Measurements from ENCODE around the gene APLP1. TPM values are rescaled to one million over a fixed set of nuclear protein-coding genes. Genes with fewer than 3 reads are reported as not detected.
"Not testable (repeated sequence)": the region's sequence is repeated elsewhere in the genome, so short reads cannot be mapped to it uniquely, and the experiment has no call there.

Gene APLP1
- total and polyA plus RNA-seq, 2 donors (not counting 1 experiment from before 2014, with no cell fraction given) = 0.99 to 4.1 TPM

DNA sequence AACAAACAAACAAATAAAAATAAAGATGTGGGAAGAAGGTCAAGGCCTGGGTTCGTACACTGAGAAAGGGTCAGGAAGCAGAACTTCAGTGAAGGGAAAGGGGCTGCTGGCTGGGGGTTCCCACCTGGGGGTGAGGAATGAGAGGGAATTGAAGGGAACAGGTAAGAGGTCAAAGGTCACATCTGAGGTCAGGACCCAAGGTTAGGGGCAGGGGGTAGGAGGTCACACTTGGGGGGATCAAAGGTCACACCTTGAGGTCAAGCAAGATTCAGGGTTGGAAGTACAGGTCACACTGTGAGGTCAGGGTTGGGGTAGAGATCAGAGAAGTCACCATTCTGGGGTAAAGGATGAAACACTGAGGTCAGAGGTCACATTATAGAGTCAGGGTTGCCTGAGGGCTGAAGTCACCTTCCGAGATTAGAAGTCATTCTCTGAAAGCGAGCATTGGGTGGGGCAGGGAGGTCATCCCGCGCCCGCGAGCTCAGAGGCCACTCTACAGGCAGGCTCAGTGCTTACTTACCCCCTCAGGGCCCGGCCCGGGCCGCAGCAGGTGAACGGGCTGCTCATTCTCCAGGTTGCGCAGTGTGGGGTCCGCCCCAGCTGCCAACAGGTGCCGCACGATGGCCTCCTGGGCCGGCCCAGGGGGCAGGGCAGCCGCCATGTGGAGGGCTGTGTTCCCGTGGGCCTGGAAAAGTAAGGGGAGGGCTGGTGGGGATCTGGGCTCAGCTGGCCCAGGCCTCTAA lies 21.2 kb downstream of the APLP1 start:
- no peaks in the 10 kb centered on the region for H3K4me1 ChIP-seq (ENCODE audit: control insufficient read depth, extremely low read depth, insufficient read depth, low read length)
- TF ChIP-seq EZH2 (IDR thresholded peaks at IDR 0.05; ENCODE audit: low read length, missing control alignments) (no peak), CTCF (conservative IDR thresholded peaks at IDR 0.05 in 1 of 2, IDR thresholded peaks at IDR 0.05 in 1 of 2; ENCODE audit: low read depth in 1 of 2, low read length in 2 of 2) (no peak)
- no peaks in the 10 kb centered on the region for H4K20me1 ChIP-seq (ENCODE audit: control insufficient read depth, extremely low read depth, insufficient read depth, low read length)
- H3K4me3 ChIP-seq (replicated peaks in 1 of 4; ENCODE audit: control extremely low read depth in 1 of 4, insufficient read depth in 1 of 4, low read depth in 3 of 4, low read length in 4 of 4) = no peak overlapping the region
- H3K9me3 ChIP-seq (ENCODE audit: control insufficient read depth, insufficient read depth, low read depth, low read length) = no peaks in the 10 kb centered on the region
- H3K9ac ChIP-seq (ENCODE audit: insufficient read depth, low read length) = no peak overlapping the region
- H3K4me2 ChIP-seq (ENCODE audit: extremely low read depth, insufficient read depth, low read length) = no peak overlapping the region
- no peaks in the 10 kb centered on the region for H3K79me2 ChIP-seq (ENCODE audit: control insufficient read depth, insufficient read depth, low read length)
- H3K36me3 ChIP-seq (ENCODE audit: control insufficient read depth, insufficient read depth, low read length) = peaks cover 11% of the 10 kb centered on the region
- H2AFZ ChIP-seq (ENCODE audit: low read length) = no peak overlapping the region
- no peak overlapping the region for H3K27ac ChIP-seq (ENCODE audit: insufficient read depth, low read length)
- DNase-seq (ENCODE audit: low read depth in 2 of 2) = no peak
- no peaks in the 10 kb centered on the region for H3K27me3 ChIP-seq (ENCODE audit: control insufficient read depth, insufficient read depth, low read length)

DNA sequence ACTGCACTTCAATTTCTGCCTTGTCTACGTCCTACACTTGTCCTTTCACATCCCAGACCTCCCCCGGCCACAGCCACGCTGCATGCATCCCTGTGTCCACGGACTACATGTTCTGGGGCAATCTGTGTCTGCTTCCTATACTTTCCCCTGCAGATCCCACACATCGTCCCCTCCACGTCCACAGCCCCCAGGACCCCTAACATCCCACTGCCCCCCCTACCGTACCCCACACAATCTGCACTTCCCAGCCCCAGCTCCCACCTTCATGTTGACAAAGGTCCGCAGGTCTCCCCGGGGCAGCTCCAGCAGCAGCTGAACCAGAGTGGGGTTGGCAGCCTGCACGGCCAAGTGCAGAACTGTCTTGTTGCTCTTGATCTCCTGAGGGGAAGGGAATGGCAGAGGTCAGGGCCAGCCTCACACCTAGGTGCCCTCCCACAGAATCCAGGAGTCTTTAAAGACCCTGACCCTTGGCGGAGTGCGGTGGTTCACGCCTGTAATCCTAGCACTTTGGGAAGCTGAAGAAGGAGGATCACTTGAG lies 21.8 kb downstream of the APLP1 start:
- Histone ChIP-seq H4K20me1 (ENCODE audit: control insufficient read depth, extremely low read depth, insufficient read depth, low read length) (no peaks in the 10 kb centered on the region), H3K4me3 (replicated peaks in 1 of 4; ENCODE audit: control extremely low read depth in 1 of 4, insufficient read depth in 1 of 4, low read depth in 3 of 4, low read length in 4 of 4) (no peak overlapping the region)
- DNase-seq (ENCODE audit: low read depth in 2 of 2) = no peak

DNA sequence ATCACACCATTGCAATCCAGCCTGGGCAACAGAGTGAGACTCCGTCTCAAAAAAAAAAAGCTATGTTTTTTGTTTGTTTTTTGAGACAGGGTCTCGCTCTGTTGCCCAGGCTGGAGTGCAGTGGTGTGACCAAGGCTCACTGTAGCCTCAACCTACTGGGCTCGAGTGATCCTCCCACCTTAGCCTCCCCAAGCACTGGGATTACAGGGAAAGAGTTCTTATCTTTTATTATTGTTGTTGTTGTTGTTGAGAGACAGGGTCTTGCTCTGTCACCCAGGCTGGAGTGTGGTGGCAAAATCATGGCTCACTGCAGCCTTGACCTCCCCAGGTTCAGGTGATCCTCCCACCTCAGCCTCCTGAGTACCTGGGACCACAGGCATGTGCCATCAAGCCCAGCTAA lies 23.4 kb downstream of the APLP1 start:
- H3K9me3 ChIP-seq (ENCODE audit: control insufficient read depth, insufficient read depth, low read depth, low read length); H2AFZ ChIP-seq (ENCODE audit: low read length); H3K4me1 ChIP-seq (ENCODE audit: control insufficient read depth, extremely low read depth, insufficient read depth, low read length); H3K27ac ChIP-seq (ENCODE audit: insufficient read depth, low read length); H3K79me2 ChIP-seq (ENCODE audit: control insufficient read depth, insufficient read depth, low read length); H3K4me3 ChIP-seq (replicated peaks in 1 of 4; ENCODE audit: control extremely low read depth in 1 of 4, insufficient read depth in 1 of 4, low read depth in 3 of 4, low read length in 4 of 4); H3K9ac ChIP-seq (ENCODE audit: insufficient read depth, low read length); DNase-seq (ENCODE audit: low read depth in 2 of 2); H3K27me3 ChIP-seq (ENCODE audit: control insufficient read depth, insufficient read depth, low read length); H4K20me1 ChIP-seq (ENCODE audit: control insufficient read depth, extremely low read depth, insufficient read depth, low read length); H3K4me2 ChIP-seq (ENCODE audit: extremely low read depth, insufficient read depth, low read length): not testable (repeated sequence)
- peaks cover 18% of the 10 kb centered on the region for H3K36me3 ChIP-seq (ENCODE audit: control insufficient read depth, insufficient read depth, low read length)

More for the DNA sequence above, 21.8 kb downstream of the APLP1 start:
- H2AFZ ChIP-seq (ENCODE audit: low read length) = no peak overlapping the region
- H3K79me2 ChIP-seq (ENCODE audit: control insufficient read depth, insufficient read depth, low read length) = no peaks in the 10 kb centered on the region
- H3K4me1 ChIP-seq (ENCODE audit: control insufficient read depth, extremely low read depth, insufficient read depth, low read length) = no peaks in the 10 kb centered on the region
- no peak overlapping the region for H3K9ac ChIP-seq (ENCODE audit: insufficient read depth, low read length)
- no peak overlapping the region for H3K27ac ChIP-seq (ENCODE audit: insufficient read depth, low read length)
- H3K4me2 ChIP-seq (ENCODE audit: extremely low read depth, insufficient read depth, low read length) = no peak overlapping the region
- H3K9me3 ChIP-seq (ENCODE audit: control insufficient read depth, insufficient read depth, low read depth, low read length) = no peaks in the 10 kb centered on the region
- TF ChIP-seq CTCF (conservative IDR thresholded peaks at IDR 0.05 in 1 of 2, IDR thresholded peaks at IDR 0.05 in 1 of 2; ENCODE audit: low read depth in 1 of 2, low read length in 2 of 2) (no peak), EZH2 (IDR thresholded peaks at IDR 0.05; ENCODE audit: low read length, missing control alignments) (no peak)
- no peaks in the 10 kb centered on the region for H3K27me3 ChIP-seq (ENCODE audit: control insufficient read depth, insufficient read depth, low read length)
- peaks cover 11% of the 10 kb centered on the region for H3K36me3 ChIP-seq (ENCODE audit: control insufficient read depth, insufficient read depth, low read length)

All from fibroblast of lung (primary cell).